Nephron (organoid): ENCODE results near the gene FAM3B.
A peak's percentile ranks its signal among the peaks of the same experiment; 100 is the strongest.
"Not testable (repeated sequence)": the region's sequence is repeated elsewhere in the genome, so short reads cannot be mapped to it uniquely, and the experiment has no call there.

Source experiments
- H3K27ac Mint-ChIP-seq, 3 experiments: 2 replicates each; pipeline ENCODE4 v1.8.0; 2020; ENCODE audit warnings: mixed read lengths in 3 of 3, mild to moderate bottlenecking in 2 of 3, moderate library complexity in 1 of 3
- H3K27me3 Mint-ChIP-seq: 2 replicates; pipeline ENCODE4 v1.8.0; 2021; ENCODE audit warnings: low read depth, mild to moderate bottlenecking, moderate library complexity, mixed read lengths
- H3K36me3 Mint-ChIP-seq: 2 replicates; pipeline ENCODE4 v1.8.0; 2020; ENCODE audit warnings: low read depth, mixed read lengths
- H3K4me1 Mint-ChIP-seq: 2 replicates; pipeline ENCODE4 v1.8.0; 2020; ENCODE audit warnings: mixed read lengths
- H3K4me3 Mint-ChIP-seq, 3 experiments: 2 replicates each; pipeline ENCODE4 v1.8.0; 2020; ENCODE audit warnings: mild to moderate bottlenecking in 3 of 3, mixed read lengths in 3 of 3, moderate library complexity in 2 of 3
- H3K9me3 Mint-ChIP-seq: 2 replicates; pipeline ENCODE4 v1.8.0; 2020; ENCODE audit warnings: mixed read lengths
- CTCF ChIP-seq, 3 experiments: fragments of 200-600 bp; sonication (generic); IDR thresholded peaks; one replicate each; pipeline ENCODE4 v1.5.0; 2021; ENCODE audit warnings: antibody characterized with exemption in 3 of 3; ENCODE audit not compliant: unreplicated experiment in 3 of 3

The FAM3B gene

DNA sequence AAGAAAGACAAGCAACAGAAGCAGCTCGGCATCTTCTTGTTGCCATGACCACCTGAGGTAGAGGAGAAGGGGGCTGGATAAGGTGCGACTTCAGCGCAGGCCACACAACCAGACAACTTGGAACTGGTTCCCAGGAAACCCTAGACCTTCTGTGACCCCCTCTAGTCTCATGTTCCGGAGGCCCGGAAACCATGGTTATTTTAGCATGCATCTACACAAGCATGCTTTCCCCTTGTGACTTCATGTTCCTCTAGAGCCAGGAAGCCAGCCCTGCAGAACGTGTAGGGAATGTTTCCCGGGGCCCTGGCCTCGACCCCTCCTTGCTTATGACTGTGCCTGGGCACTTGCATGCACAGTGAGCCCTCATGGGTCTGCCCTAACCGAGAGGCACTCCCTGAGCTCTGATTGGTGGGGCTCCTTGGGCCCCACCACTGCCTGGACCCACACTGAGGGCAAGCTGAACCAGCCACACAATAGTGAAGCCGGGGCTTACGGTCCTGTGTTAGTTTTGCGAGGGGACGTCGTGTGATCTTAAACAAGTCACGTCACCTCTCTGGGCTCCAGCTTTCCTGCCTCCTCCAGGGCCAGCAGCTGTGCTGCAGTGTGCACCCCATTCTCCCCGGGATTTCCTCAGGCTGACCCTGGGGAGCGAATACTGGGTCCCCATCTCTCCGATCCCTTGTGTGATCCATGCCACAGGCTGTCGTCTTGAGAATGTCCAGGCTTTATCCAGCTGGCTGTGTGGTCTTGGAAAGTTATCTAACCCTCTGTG lies 33.2 kb downstream of the FAM3B start:
- Mint-ChIP-seq H3K4me1 (no peaks in the 10 kb centered on the region), H3K4me3 (no peak overlapping the region), H3K27me3 (peaks cover 3% of the 10 kb centered on the region), H3K9me3 (no peaks in the 10 kb centered on the region), H3K27ac (no peak overlapping the region), H3K36me3 (no peaks in the 10 kb centered on the region)
- TF ChIP-seq CTCF (IDR thresholded peaks at IDR 0.05; ENCODE audit: unreplicated experiment in 3 of 3), result no peak

- H3K36me3 Mint-ChIP-seq, result no peaks in the 10 kb centered on the region
- peaks cover 3% of the 10 kb centered on the region for H3K27me3 Mint-ChIP-seq
- H3K4me3 Mint-ChIP-seq, result no peak overlapping the region
These were observed 34.0 kb downstream of the FAM3B start for GRCh38 chr21:41350436-41351155.

GRCh38 chr21:41357546-41357945 lies 40.9 kb downstream of the FAM3B start:
- no peaks in the 10 kb centered on the region for H3K36me3 Mint-ChIP-seq
- H3K9me3 Mint-ChIP-seq, result no peaks in the 10 kb centered on the region
- H3K4me1 Mint-ChIP-seq, result peaks cover 5% of the 10 kb centered on the region
- H3K27me3 Mint-ChIP-seq, result peaks cover 10% of the 10 kb centered on the region
- H3K4me3 Mint-ChIP-seq, result no peak overlapping the region
- TF ChIP-seq CTCF (IDR thresholded peaks at IDR 0.05; ENCODE audit: unreplicated experiment in 3 of 3), result no peak
- H3K27ac Mint-ChIP-seq, result no peak overlapping the region

More at GRCh38 chr21:41350436-41351155, 34.0 kb downstream of the FAM3B start:
- Mint-ChIP-seq H3K4me1 (no peaks in the 10 kb centered on the region), H3K9me3 (no peaks in the 10 kb centered on the region), H3K27ac (peak overlapping the region in 2 of 3 experiments; percentile 10 to 28)
- TF ChIP-seq CTCF (IDR thresholded peaks at IDR 0.05; ENCODE audit: unreplicated experiment in 3 of 3), result no peak

DNA sequence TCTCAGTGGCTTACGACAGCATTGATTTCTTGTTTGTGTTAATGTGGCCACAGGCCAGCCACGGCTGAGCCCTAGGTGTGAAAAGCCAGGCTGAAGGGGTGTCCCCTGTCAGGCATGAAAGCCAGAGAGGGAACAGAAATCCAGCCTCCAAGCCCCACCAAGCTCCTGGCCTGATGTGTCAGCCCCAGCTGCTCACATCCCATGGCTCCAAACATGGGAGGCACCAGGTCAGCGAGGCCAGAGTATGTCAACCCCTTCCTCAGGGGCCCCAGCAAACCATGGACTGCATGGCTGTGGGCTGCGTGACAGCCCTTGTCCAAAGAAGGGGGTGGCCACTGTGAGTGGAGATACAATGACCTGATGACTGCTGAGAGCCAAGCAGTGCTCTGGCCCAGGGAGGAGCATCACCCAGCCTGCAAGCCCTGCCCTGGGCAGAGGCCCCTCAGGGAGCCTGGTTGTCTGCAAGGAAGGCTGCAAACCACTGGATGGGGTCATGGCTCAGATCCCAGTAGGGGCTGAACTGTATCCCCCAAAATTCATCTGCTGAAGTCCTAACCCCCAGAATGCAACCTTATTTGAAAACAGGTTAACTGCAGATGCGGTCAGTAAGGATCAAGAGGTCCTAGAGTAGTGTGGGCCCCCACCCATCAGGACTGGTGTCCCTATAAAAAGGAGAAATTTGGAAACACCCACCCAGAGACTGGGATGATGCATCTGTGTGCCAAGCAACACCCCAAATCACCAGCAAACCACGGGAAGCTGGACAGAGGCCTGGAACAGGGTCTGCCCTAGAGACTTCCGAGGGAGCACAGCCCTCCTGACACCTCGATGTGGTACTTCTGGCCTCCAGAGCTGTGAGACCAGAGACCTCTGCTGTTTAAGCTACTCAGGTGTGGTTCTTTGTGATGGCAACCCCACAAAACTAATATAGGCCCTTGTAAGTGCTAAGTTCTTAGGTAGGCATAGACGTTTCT lies 41.9 kb downstream of the FAM3B start:
- no peaks in the 10 kb centered on the region for H3K9me3 Mint-ChIP-seq
- H3K27me3 Mint-ChIP-seq, result peaks cover 12% of the 10 kb centered on the region
- H3K36me3 Mint-ChIP-seq, result no peaks in the 10 kb centered on the region
- TF ChIP-seq CTCF (IDR thresholded peaks at IDR 0.05; ENCODE audit: unreplicated experiment in 3 of 3), result no peak
- H3K27ac Mint-ChIP-seq, result no peak overlapping the region
- H3K4me3 Mint-ChIP-seq, result no peak overlapping the region
- H3K4me1 Mint-ChIP-seq, result peaks cover 5% of the 10 kb centered on the region

GRCh38 chr21:41359286-41359685 lies 42.7 kb downstream of the FAM3B start:
- Mint-ChIP-seq H3K27ac (no peak overlapping the region), H3K4me3 (no peak overlapping the region), H3K9me3 (no peaks in the 10 kb centered on the region)

DNA sequence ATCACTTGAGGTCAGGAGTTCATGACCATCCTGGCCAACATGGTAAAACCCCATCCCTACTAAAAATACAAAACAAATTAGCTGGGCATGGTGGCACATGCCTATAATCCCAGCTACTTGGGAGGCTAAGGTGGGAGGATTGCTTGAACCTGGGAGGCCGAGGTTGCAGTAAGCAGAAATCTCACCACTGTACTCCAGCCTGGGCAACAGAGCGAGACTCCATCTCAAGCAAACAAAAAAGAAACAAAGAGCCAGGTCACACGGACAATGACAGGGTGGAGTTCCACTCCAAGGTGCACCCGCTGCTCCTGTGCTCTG lies 43.1 kb downstream of the FAM3B start:
- not testable (repeated sequence) for H3K4me1 Mint-ChIP-seq, H3K27ac Mint-ChIP-seq, H3K9me3 Mint-ChIP-seq, H3K4me3 Mint-ChIP-seq, H3K36me3 Mint-ChIP-seq
- peaks cover 11% of the 10 kb centered on the region for H3K27me3 Mint-ChIP-seq

More at GRCh38 chr21:41359286-41359685, 42.7 kb downstream of the FAM3B start:
- Mint-ChIP-seq H3K4me1 (peaks cover 5% of the 10 kb centered on the region), H3K27me3 (peaks cover 9% of the 10 kb centered on the region), H3K36me3 (no peaks in the 10 kb centered on the region)
- TF ChIP-seq CTCF (IDR thresholded peaks at IDR 0.05; ENCODE audit: unreplicated experiment in 3 of 3), result no peak
